Body of pancreas (tissue), 4 donors: Measurements from ENCODE around the gene OR2V2.

ENCODE experiments used
- POLR2A ChIP-seq, 3 donors: fragments of 450-650 bp; IDR thresholded peaks; one replicate each; pipeline ENCODE4 v1.6.1; 2016; ENCODE audit warnings: antibody characterized with exemption in 3 of 3, mild to moderate bottlenecking in 2 of 3
- TF ChIP-seq, protein P1 (sequence below), 7 experiments: fragments of 450-650 bp in 4 of 7; fragments of 200-600 bp in 3 of 7; sonication (generic) in 3 of 7; IDR thresholded peaks; one replicate each; pipeline ENCODE4 v1.5.1; 2016 to 2019; ENCODE audit warnings: antibody characterized with exemption in 7 of 7

DNA sequence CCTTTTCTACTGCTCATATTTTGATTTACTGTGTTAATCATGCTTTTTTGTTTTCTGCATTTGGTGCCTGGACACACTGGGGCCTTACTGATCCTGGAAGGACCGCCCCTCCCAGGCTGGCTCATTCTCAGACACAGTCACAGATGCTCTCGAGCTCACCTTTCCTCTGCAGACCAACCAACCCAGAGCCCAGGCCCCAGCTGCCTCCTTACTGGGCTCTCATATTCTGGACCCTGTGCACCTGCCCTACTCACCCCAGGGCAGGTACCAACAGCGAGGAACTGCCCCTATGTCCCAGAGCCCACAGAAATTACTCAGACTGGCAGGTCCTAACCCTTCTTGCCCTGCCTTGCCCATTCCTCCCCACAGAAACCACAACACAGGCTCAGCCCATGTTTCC is 6.6 kb upstream of the OR2V2 start:
- TF ChIP-seq, protein P1, sequence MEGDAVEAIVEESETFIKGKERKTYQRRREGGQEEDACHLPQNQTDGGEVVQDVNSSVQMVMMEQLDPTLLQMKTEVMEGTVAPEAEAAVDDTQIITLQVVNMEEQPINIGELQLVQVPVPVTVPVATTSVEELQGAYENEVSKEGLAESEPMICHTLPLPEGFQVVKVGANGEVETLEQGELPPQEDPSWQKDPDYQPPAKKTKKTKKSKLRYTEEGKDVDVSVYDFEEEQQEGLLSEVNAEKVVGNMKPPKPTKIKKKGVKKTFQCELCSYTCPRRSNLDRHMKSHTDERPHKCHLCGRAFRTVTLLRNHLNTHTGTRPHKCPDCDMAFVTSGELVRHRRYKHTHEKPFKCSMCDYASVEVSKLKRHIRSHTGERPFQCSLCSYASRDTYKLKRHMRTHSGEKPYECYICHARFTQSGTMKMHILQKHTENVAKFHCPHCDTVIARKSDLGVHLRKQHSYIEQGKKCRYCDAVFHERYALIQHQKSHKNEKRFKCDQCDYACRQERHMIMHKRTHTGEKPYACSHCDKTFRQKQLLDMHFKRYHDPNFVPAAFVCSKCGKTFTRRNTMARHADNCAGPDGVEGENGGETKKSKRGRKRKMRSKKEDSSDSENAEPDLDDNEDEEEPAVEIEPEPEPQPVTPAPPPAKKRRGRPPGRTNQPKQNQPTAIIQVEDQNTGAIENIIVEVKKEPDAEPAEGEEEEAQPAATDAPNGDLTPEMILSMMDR (IDR thresholded peaks at IDR 0.05): no peak
- no peak for TF ChIP-seq POLR2A (IDR thresholded peaks at IDR 0.05)
